SK-N-SH treated with all-trans-retinoic acid at 6 μM for 48 hours (cell line): Measurements from ENCODE around the gene B4GALNT4.

Experiments used
- ARNTL ChIP-seq: fragments of 450-650 bp; formaldehyde crosslinking; IDR thresholded peaks from 2 replicates; pipeline ENCODE4 v1.5.0; 2020; ENCODE audit warnings: low read depth, mild to moderate bottlenecking, moderate library complexity, borderline replicate concordance
- ESRRG ChIP-seq: fragments of 250-450 bp; sonication (Bioruptor Pico); IDR thresholded peaks from 2 replicates; pipeline ENCODE4 v1.6.1; 2021; ENCODE audit warnings: mild to moderate bottlenecking
- OSR1 ChIP-seq: fragments of 250-450 bp; sonication (Bioruptor Pico); IDR thresholded peaks from 2 replicates; pipeline ENCODE4 v1.8.0; 2022; ENCODE audit warnings: moderate library complexity, mild to moderate bottlenecking, inconsistent platforms
- PATZ1 ChIP-seq: fragments of 250-450 bp; sonication (Bioruptor Pico); IDR thresholded peaks from 2 replicates; pipeline ENCODE4 v1.8.0; 2020; ENCODE audit warnings: mild to moderate bottlenecking, moderate library complexity, borderline replicate concordance
- POU6F1 ChIP-seq: fragments of 250-450 bp; sonication (Bioruptor Pico); IDR thresholded peaks from 2 replicates; pipeline ENCODE4 v1.8.0; 2021; ENCODE audit warnings: low read depth, mild to moderate bottlenecking, moderate library complexity, borderline replicate concordance
- RARB ChIP-seq: fragments of 250-450 bp; sonication (Bioruptor Pico); IDR thresholded peaks from 2 replicates; pipeline ENCODE4 v1.8.0; 2021; ENCODE audit warnings: mild to moderate bottlenecking, moderate library complexity
- SNAI2 ChIP-seq: fragments of 250-450 bp; sonication (Bioruptor Pico); IDR thresholded peaks from 2 replicates; pipeline ENCODE4 v1.5.0; 2020; ENCODE audit warnings: mild to moderate bottlenecking, moderate library complexity
- ZFP3 ChIP-seq: fragments of 250-450 bp; sonication (Bioruptor Pico); IDR thresholded peaks from 2 replicates; pipeline ENCODE4 v1.5.0; 2020; ENCODE audit warnings: mild to moderate bottlenecking, moderate library complexity
- ZNF8 ChIP-seq: fragments of 450-650 bp; formaldehyde crosslinking; IDR thresholded peaks from 2 replicates; pipeline ENCODE4 v1.5.0; 2020; ENCODE audit warnings: mild to moderate bottlenecking, moderate library complexity
- TF ChIP-seq, protein P1 (sequence below): fragments of 250-450 bp; sonication (Bioruptor Pico); IDR thresholded peaks from 2 replicates; pipeline ENCODE4 v1.5.1; 2020; ENCODE audit warnings: low read depth, mild to moderate bottlenecking, moderate library complexity

- TF ChIP-seq RARB (CRISPR knock-in tag) (no peak), SNAI2 (CRISPR knock-in tag) (no peak), ESRRG (CRISPR knock-in tag) (no peak), ARNTL (no peak), POU6F1 (CRISPR knock-in tag) (no peak), PATZ1 (CRISPR knock-in tag) (no peak), OSR1 (CRISPR knock-in tag) (no peak), ZFP3 (CRISPR knock-in tag) (no peak), ZNF8 (CRISPR knock-in tag) (no peak)
- TF ChIP-seq, protein P1, sequence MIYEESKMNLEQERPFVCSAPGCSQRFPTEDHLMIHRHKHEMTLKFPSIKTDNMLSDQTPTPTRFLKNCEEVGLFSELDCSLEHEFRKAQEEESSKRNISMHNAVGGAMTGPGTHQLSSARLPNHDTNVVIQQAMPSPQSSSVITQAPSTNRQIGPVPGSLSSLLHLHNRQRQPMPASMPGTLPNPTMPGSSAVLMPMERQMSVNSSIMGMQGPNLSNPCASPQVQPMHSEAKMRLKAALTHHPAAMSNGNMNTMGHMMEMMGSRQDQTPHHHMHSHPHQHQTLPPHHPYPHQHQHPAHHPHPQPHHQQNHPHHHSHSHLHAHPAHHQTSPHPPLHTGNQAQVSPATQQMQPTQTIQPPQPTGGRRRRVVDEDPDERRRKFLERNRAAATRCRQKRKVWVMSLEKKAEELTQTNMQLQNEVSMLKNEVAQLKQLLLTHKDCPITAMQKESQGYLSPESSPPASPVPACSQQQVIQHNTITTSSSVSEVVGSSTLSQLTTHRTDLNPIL (CRISPR knock-in tag), result no peak
Observed at GRCh38 chr11:379205-380094, 10.2 kb downstream of the B4GALNT4 start.
